ENCODE measurements around the gene PDE6D.

- TF ChIP-seq ZEB2 (tag by site-specific recombination; IDR thresholded peaks at IDR 0.05) (peak; percentile 17; the same call in 1 of the 2 replicates), ZBTB49 (tag by site-specific recombination; IDR thresholded peaks at IDR 0.05; ENCODE audit: low read depth) (no peak), KLF17 (tag by site-specific recombination; IDR thresholded peaks at IDR 0.05) (no peak), CTCF (tag by site-specific recombination; IDR thresholded peaks at IDR 0.05) (0 out of 2 replicates have a peak, but pooled peaks have one; percentile 34), ZFP37 (tag by site-specific recombination; IDR thresholded peaks at IDR 0.05) (peak; percentile 57; the same call in 1 of the 2 replicates)
Measured at GRCh38 chr2:231709981-231710798, 70.9 kb downstream of the PDE6D start.

Data from HEK293 (cell line).